HEK293 (cell line): ENCODE measurements around the gene CPSF2.

Experiments
- CTCF ChIA-PET: fragments of 350-600 bp; formaldehyde crosslinking; extraction: SDS; loops from one replicate; lab custom pipeline; 2021; ENCODE audit warnings: antibody characterized with exemption; lab: Yijun Ruan, JAX
- POLR2A ChIA-PET: fragments of 300-600 bp; formaldehyde crosslinking; extraction: SDS; loops from one replicate; lab custom pipeline; 2020; ENCODE audit warnings: antibody characterized with exemption, inconsistent platforms; lab: Yijun Ruan, JAX
- H3K27ac ChIP-seq: fragments of 200-500 bp; sonication (Bioruptor generic); 2 replicates; pipeline ENCODE4 v1.5.1; 2014; ENCODE audit warnings: low read depth, low read length, control low read depth, inconsistent platforms; ENCODE audit errors: extremely low read depth
- H3K36me3 ChIP-seq, 2 experiments: fragments of 200-500 bp in 1 of 2; sonication (Bioruptor generic) in 1 of 2; 1 replicate in 1 of 2; 2 replicates in 1 of 2; pipeline ENCODE4 v1.5.1; 2014 to 2017; ENCODE audit warnings: inconsistent platforms in 2 of 2, low read length in 2 of 2; ENCODE audit not compliant: control insufficient read depth in 2 of 2, insufficient read depth in 1 of 2
- H3K4me1 ChIP-seq: fragments of 200-500 bp; sonication (Bioruptor generic); 2 replicates; pipeline ENCODE4 v1.5.1; 2014; ENCODE audit warnings: mild to moderate bottlenecking, low read length, inconsistent platforms; ENCODE audit not compliant: control insufficient read depth, insufficient read depth
- H3K4me3 ChIP-seq: 2 replicates; pipeline ENCODE4 v1.5.1; 2011; ENCODE audit warnings: low read depth, mild to moderate bottlenecking, control low read depth, low read length, moderate library complexity
- H3K9me3 ChIP-seq: fragments of 200-500 bp; sonication (Bioruptor generic); 2 replicates; pipeline ENCODE4 v1.5.1; 2014; ENCODE audit warnings: low read depth, low read length, inconsistent platforms; ENCODE audit not compliant: control insufficient read depth, insufficient read depth
- BCL11B ChIP-seq: fragments of 450-650 bp; formaldehyde crosslinking; IDR thresholded peaks from 2 replicates; pipeline ENCODE4 v1.5.1; 2016; ENCODE audit warnings: low read depth, missing biosample characterization, missing genetic modification characterization
- GLI2 ChIP-seq: fragments of 450-650 bp; formaldehyde crosslinking; IDR thresholded peaks from 2 replicates; pipeline ENCODE4; 2017; ENCODE audit warnings: missing biosample characterization, missing genetic modification characterization, low read depth, borderline replicate concordance
- HOXA7 ChIP-seq: sonication (generic); formaldehyde crosslinking; IDR thresholded peaks from 2 replicates; pipeline ENCODE4 v1.8.1; 2022; ENCODE audit warnings: missing genetic modification reagents, borderline replicate concordance
- KLF8 ChIP-seq: fragments of 450-650 bp; formaldehyde crosslinking; IDR thresholded peaks from 2 replicates; pipeline ENCODE4 v1.5.1; 2016; ENCODE audit warnings: missing biosample characterization, missing genetic modification characterization
- OSR2 ChIP-seq: fragments of 450-650 bp; formaldehyde crosslinking; IDR thresholded peaks from 2 replicates; pipeline ENCODE4 v1.5.1; 2016; ENCODE audit warnings: missing biosample characterization, missing genetic modification characterization
- PRDM1 ChIP-seq: fragments of 450-650 bp; formaldehyde crosslinking; IDR thresholded peaks from 2 replicates; pipeline ENCODE4; 2016; ENCODE audit warnings: missing biosample characterization, missing genetic modification characterization
- SP7 ChIP-seq: fragments of 450-650 bp; formaldehyde crosslinking; IDR thresholded peaks from 2 replicates; pipeline ENCODE4 v1.5.1; 2016; ENCODE audit warnings: missing biosample characterization, missing genetic modification characterization
- TCF7L2 ChIP-seq: IDR thresholded peaks from 2 replicates; pipeline ENCODE4 v1.6.1; 2011; ENCODE audit warnings: low read depth, mild to moderate bottlenecking, inconsistent platforms, low read length, moderate library complexity, borderline replicate concordance
- ZFHX2 ChIP-seq: fragments of 450-650 bp; formaldehyde crosslinking; conservative IDR thresholded peaks from 2 replicates; pipeline ENCODE4 v1.5.1; 2016; ENCODE audit warnings: missing biosample characterization, missing genetic modification characterization
- ZNF248 ChIP-seq: fragments of 450-650 bp; formaldehyde crosslinking; IDR thresholded peaks from 2 replicates; pipeline ENCODE4 v1.5.1; 2017; ENCODE audit warnings: missing biosample characterization, missing genetic modification characterization
- ZNF302 ChIP-seq: fragments of 450-650 bp; formaldehyde crosslinking; IDR thresholded peaks from 2 replicates; pipeline ENCODE4 v1.5.1; 2016; ENCODE audit warnings: missing biosample characterization, missing genetic modification characterization, low read depth
- ZNF341 ChIP-seq: fragments of 450-650 bp; formaldehyde crosslinking; IDR thresholded peaks from 2 replicates; pipeline ENCODE4; 2016; ENCODE audit warnings: low read depth, missing biosample characterization, missing genetic modification characterization
- ZNF366 ChIP-seq: fragments of 450-650 bp; formaldehyde crosslinking; conservative IDR thresholded peaks from 2 replicates; pipeline ENCODE4 v1.5.1; 2016; ENCODE audit warnings: missing biosample characterization, missing genetic modification characterization
- ZNF510 ChIP-seq: fragments of 450-650 bp; formaldehyde crosslinking; IDR thresholded peaks from 2 replicates; pipeline ENCODE4 v1.5.1; 2018; ENCODE audit warnings: mild to moderate bottlenecking, missing genetic modification characterization, missing biosample characterization; ENCODE audit not compliant: insufficient replicate concordance
- ZNF521 ChIP-seq: fragments of 450-650 bp; formaldehyde crosslinking; IDR thresholded peaks from 2 replicates; pipeline ENCODE4 v1.5.1; 2017; ENCODE audit warnings: missing biosample characterization, mild to moderate bottlenecking, missing genetic modification characterization
- ZNF544 ChIP-seq: fragments of 450-650 bp; formaldehyde crosslinking; IDR thresholded peaks from 2 replicates; pipeline ENCODE4 v1.5.0; 2017; ENCODE audit warnings: missing biosample characterization, missing genetic modification characterization
- ZNF596 ChIP-seq: fragments of 450-650 bp; IDR thresholded peaks from 2 replicates; pipeline ENCODE4 v1.5.0; 2018; ENCODE audit warnings: missing biosample characterization, mild to moderate bottlenecking, missing genetic modification characterization, moderate library complexity
- ZNF621 ChIP-seq: fragments of 450-650 bp; formaldehyde crosslinking; IDR thresholded peaks from 2 replicates; pipeline ENCODE4 v1.5.1; 2017; ENCODE audit warnings: missing biosample characterization, missing genetic modification characterization
- ZNF654 ChIP-seq: fragments of 450-650 bp; formaldehyde crosslinking; IDR thresholded peaks from 2 replicates; pipeline ENCODE4 v1.5.1; 2016; ENCODE audit warnings: low read depth, missing biosample characterization, missing genetic modification characterization
- ZNF768 ChIP-seq: fragments of 450-650 bp; formaldehyde crosslinking; IDR thresholded peaks from 2 replicates; pipeline ENCODE4 v1.5.1; 2018; ENCODE audit warnings: missing biosample characterization, mild to moderate bottlenecking, missing genetic modification characterization
- ZNF777 ChIP-seq: fragments of 450-650 bp; formaldehyde crosslinking; IDR thresholded peaks from 2 replicates; pipeline ENCODE4 v1.5.1; 2017; ENCODE audit warnings: missing biosample characterization, missing genetic modification characterization, borderline replicate concordance
- ZNF791 ChIP-seq: fragments of 450-650 bp; formaldehyde crosslinking; IDR thresholded peaks from 2 replicates; pipeline ENCODE4 v1.5.1; 2016; ENCODE audit warnings: missing biosample characterization, missing genetic modification characterization
- ZNF830 ChIP-seq: fragments of 450-650 bp; IDR thresholded peaks from 2 replicates; pipeline ENCODE4 v1.5.0; 2018; ENCODE audit warnings: missing biosample characterization, missing genetic modification characterization, low read depth, mild to moderate bottlenecking, moderate library complexity
- ZSCAN16 ChIP-seq: fragments of 450-650 bp; formaldehyde crosslinking; IDR thresholded peaks from 2 replicates; pipeline ENCODE4 v1.5.1; 2016; ENCODE audit warnings: missing biosample characterization, missing genetic modification characterization
- TF ChIP-seq, protein P1 (sequence below): fragments of 450-650 bp; formaldehyde crosslinking; IDR thresholded peaks from 2 replicates; pipeline ENCODE4 v1.5.1; 2016; ENCODE audit warnings: missing biosample characterization, missing genetic modification characterization
- TF ChIP-seq, protein P2 (sequence below): fragments of 450-650 bp; formaldehyde crosslinking; IDR thresholded peaks from 2 replicates; pipeline ENCODE4 v1.5.1; 2016; ENCODE audit warnings: missing biosample characterization, missing genetic modification characterization
- TF ChIP-seq, protein P3 (sequence below): fragments of 450-650 bp; formaldehyde crosslinking; IDR thresholded peaks from 2 replicates; pipeline ENCODE4 v1.5.1; 2016; ENCODE audit warnings: missing biosample characterization, missing genetic modification characterization
- TF ChIP-seq, protein P4 (sequence below): fragments of 450-650 bp; formaldehyde crosslinking; IDR thresholded peaks from 2 replicates; pipeline ENCODE4 v1.5.1; 2016; ENCODE audit warnings: missing biosample characterization, missing genetic modification characterization
- TF ChIP-seq, protein P5 (sequence below): fragments of 450-650 bp; formaldehyde crosslinking; IDR thresholded peaks from 2 replicates; pipeline ENCODE4 v1.5.1; 2016; ENCODE audit warnings: missing biosample characterization, missing genetic modification characterization, borderline replicate concordance

CPSF2 gene

DNA sequence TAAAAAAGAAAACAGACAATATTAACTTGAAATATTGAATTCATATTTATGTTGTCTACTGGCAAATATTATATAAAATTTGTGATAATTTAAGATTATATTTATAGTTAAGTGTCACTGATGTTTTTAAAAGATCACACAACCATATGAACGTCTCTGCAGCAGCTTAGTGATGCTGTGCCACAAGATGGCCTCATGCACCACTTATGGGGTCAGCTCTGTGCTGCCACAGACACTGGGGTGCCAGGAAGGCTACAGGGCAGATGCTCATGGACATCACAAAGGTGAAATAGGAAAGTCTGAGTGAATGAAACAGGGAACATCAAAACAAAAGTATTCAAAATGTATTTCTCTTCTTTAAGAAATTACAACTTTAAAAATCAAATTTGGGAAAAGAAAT is 28.4 kb upstream of the CPSF2 start:
- Histone ChIP-seq H3K4me3 (no peak overlapping the region), H3K9me3 (no peaks in the 10 kb centered on the region)
- TF ChIP-seq, protein P1, sequence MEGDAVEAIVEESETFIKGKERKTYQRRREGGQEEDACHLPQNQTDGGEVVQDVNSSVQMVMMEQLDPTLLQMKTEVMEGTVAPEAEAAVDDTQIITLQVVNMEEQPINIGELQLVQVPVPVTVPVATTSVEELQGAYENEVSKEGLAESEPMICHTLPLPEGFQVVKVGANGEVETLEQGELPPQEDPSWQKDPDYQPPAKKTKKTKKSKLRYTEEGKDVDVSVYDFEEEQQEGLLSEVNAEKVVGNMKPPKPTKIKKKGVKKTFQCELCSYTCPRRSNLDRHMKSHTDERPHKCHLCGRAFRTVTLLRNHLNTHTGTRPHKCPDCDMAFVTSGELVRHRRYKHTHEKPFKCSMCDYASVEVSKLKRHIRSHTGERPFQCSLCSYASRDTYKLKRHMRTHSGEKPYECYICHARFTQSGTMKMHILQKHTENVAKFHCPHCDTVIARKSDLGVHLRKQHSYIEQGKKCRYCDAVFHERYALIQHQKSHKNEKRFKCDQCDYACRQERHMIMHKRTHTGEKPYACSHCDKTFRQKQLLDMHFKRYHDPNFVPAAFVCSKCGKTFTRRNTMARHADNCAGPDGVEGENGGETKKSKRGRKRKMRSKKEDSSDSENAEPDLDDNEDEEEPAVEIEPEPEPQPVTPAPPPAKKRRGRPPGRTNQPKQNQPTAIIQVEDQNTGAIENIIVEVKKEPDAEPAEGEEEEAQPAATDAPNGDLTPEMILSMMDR = peak; percentile 37
- TF ChIP-seq ZFHX2 (no peak), ZNF521 (tag by site-specific recombination) (no peak), ZNF510 (tag by site-specific recombination) (no peak), BCL11B (tag by site-specific recombination) (no peak), ZNF544 (tag by site-specific recombination) (no peak)
- TF ChIP-seq, all 188 proteins: peak for 1
- Histone ChIP-seq H3K36me3 (peaks cover 36 to 42% of the 10 kb centered on the region in 2 experiments), H3K27ac (no peak overlapping the region), H3K4me1 (no peaks in the 10 kb centered on the region)
- CTCF ChIA-PET = interaction anchor here (0.6 to 1.0 kb wide), 3 partner anchors 14 to 561 kb away, joined by 3 to 7 read pairs (median 4); no protein-coding TSS in a partner anchor
- POLR2A ChIA-PET = no interaction called here

DNA sequence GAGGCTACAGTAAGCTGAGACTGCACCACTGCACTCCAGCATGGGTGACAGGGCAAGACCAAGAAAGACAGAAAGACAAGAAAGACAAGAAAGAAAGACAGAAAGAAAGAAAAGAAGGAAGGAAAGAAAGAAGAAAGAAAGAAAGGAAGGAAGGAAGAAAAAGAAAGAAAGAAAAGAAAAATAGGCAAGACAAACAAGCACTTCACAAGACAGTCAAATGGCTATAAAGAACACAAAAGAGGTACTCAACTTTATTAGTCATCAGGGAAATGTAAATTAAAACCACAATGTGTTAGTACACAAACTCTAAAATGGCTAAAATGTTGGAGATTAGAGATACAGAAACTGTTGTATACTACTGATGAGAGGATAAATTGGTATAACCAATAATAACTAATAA is 22.0 kb upstream of the CPSF2 start:
- ChIA-PET CTCF (no interaction called here), POLR2A (no interaction called here)
- peaks cover 15% of the 10 kb centered on the region in 2 experiments for H3K36me3 ChIP-seq
- H3K27ac ChIP-seq = no peak overlapping the region
- no peak overlapping the region for H3K4me3 ChIP-seq
- H3K4me1 ChIP-seq = no peaks in the 10 kb centered on the region; the same call in 1 of the 2 replicates
- no peaks in the 10 kb centered on the region for H3K9me3 ChIP-seq
- TF ChIP-seq, protein P2, sequence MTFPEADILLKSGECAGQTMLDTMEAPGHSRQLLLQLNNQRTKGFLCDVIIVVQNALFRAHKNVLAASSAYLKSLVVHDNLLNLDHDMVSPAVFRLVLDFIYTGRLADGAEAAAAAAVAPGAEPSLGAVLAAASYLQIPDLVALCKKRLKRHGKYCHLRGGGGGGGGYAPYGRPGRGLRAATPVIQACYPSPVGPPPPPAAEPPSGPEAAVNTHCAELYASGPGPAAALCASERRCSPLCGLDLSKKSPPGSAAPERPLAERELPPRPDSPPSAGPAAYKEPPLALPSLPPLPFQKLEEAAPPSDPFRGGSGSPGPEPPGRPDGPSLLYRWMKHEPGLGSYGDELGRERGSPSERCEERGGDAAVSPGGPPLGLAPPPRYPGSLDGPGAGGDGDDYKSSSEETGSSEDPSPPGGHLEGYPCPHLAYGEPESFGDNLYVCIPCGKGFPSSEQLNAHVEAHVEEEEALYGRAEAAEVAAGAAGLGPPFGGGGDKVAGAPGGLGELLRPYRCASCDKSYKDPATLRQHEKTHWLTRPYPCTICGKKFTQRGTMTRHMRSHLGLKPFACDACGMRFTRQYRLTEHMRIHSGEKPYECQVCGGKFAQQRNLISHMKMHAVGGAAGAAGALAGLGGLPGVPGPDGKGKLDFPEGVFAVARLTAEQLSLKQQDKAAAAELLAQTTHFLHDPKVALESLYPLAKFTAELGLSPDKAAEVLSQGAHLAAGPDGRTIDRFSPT = no peak
- TF ChIP-seq, protein P3, sequence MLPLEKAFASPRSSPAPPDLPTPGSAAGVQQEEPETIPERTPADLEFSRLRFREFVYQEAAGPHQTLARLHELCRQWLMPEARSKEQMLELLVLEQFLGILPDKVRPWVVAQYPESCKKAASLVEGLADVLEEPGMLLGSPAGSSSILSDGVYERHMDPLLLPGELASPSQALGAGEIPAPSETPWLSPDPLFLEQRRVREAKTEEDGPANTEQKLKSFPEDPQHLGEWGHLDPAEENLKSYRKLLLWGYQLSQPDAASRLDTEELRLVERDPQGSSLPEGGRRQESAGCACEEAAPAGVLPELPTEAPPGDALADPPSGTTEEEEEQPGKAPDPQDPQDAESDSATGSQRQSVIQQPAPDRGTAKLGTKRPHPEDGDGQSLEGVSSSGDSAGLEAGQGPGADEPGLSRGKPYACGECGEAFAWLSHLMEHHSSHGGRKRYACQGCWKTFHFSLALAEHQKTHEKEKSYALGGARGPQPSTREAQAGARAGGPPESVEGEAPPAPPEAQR = no peak
- TF ChIP-seq ZNF830 (tag by site-specific recombination) (no peak), ZNF366 (peak; percentile 96), ZNF654 (tag by site-specific recombination) (no peak), ZNF248 (tag by site-specific recombination) (no peak), ZNF341 (tag by site-specific recombination) (no peak), KLF8 (tag by site-specific recombination) (no peak), SP7 (tag by site-specific recombination) (0 out of 2 replicates have a peak, but pooled peaks have one; percentile 12), GLI2 (tag by site-specific recombination) (no peak), ZNF596 (tag by site-specific recombination) (no peak), ZSCAN16 (tag by site-specific recombination) (no peak), ZNF302 (tag by site-specific recombination) (no peak), ZNF768 (no peak), OSR2 (no peak), TCF7L2 (no peak), HOXA7 (CRISPR knock-in tag) (no peak), ZNF621 (no peak), PRDM1 (tag by site-specific recombination) (peak; percentile 55; the same call in 1 of the 2 replicates), ZNF791 (no peak), ZNF777 (tag by site-specific recombination) (no peak)
- TF ChIP-seq, protein P4, sequence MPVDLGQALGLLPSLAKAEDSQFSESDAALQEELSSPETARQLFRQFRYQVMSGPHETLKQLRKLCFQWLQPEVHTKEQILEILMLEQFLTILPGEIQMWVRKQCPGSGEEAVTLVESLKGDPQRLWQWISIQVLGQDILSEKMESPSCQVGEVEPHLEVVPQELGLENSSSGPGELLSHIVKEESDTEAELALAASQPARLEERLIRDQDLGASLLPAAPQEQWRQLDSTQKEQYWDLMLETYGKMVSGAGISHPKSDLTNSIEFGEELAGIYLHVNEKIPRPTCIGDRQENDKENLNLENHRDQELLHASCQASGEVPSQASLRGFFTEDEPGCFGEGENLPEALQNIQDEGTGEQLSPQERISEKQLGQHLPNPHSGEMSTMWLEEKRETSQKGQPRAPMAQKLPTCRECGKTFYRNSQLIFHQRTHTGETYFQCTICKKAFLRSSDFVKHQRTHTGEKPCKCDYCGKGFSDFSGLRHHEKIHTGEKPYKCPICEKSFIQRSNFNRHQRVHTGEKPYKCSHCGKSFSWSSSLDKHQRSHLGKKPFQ (tag by site-specific recombination) = no peak
- TF ChIP-seq, protein P5, sequence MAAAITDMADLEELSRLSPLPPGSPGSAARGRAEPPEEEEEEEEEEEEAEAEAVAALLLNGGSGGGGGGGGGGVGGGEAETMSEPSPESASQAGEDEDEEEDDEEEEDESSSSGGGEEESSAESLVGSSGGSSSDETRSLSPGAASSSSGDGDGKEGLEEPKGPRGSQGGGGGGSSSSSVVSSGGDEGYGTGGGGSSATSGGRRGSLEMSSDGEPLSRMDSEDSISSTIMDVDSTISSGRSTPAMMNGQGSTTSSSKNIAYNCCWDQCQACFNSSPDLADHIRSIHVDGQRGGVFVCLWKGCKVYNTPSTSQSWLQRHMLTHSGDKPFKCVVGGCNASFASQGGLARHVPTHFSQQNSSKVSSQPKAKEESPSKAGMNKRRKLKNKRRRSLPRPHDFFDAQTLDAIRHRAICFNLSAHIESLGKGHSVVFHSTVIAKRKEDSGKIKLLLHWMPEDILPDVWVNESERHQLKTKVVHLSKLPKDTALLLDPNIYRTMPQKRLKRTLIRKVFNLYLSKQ (tag by site-specific recombination) = no peak
